HG03280 (cell line): ENCODE data around the gene PPP1R15B.
A peak's percentile ranks its signal among the peaks of the same experiment; 100 is the strongest.

Experiments
- ATAC-seq: cut with Tn5 transposase; IDR thresholded peaks from one replicate; pipeline ENCODE4 v1.9.1; 2021; ENCODE audit warnings: mild to moderate bottlenecking, moderate library complexity; ENCODE audit not compliant: unreplicated experiment

PPP1R15B gene

DNA sequence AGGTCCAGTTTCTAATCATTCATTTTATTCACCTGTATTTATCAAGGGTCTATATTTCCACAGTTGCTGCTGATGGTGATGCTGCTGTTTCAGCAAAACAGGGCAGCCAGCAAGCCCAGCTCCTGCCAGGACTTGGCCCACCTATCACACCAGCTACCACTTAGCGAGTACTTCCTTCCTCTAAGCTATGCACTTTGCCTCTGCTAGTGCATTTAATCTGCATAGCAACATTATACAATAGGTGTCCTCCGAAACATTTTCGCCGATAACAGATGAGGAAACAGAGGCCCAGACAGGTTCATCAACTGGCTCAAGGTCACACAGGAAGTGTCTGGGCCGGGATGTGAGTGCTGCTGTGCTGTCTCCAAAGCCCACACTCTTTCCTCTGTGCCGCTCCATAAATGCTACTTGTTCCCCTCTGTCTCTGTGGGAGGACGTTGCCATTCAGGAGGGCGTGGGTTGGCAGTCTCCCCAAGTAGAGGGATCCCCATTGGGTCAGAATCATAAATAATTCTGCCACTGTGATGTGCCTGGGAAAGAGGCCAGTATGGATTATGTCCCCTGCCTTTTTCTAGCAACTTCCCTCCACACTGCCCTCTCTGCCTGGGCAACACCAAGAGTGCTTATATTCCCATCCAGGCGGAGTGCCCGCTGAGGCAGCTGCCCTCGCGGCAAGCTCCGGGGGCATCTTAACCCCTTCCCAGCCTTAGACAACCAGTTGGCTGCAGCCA, 42.5 kb downstream of the PPP1R15B start:
- no peak for ATAC-seq

DNA sequence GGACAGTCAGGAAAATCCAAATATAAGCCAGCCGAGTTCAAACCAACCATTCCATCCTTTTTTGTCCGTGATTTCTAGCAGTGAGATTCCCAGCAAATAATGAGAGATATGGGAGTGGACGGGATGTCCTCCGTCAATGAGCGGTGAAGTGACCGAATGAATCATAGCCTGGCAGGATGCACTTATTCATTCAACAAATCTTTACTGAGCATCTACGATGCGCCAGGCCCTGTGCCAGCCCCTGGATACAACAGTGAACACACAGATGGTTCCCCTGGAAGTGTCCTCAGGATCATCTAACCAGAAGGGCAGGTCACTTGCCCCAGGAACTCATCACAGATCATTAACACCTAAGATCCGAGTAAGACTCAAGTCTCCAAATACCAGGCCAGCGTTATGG, 43.7 kb downstream of the PPP1R15B start:
- no peak for ATAC-seq

- ATAC-seq = no peak
Observed at GRCh38 chr1:204367193-204367858, 44.3 kb downstream of the PPP1R15B start.

GRCh38 chr1:204366759-204367158, 44.9 kb downstream of the PPP1R15B start:
- no peak for ATAC-seq

DNA sequence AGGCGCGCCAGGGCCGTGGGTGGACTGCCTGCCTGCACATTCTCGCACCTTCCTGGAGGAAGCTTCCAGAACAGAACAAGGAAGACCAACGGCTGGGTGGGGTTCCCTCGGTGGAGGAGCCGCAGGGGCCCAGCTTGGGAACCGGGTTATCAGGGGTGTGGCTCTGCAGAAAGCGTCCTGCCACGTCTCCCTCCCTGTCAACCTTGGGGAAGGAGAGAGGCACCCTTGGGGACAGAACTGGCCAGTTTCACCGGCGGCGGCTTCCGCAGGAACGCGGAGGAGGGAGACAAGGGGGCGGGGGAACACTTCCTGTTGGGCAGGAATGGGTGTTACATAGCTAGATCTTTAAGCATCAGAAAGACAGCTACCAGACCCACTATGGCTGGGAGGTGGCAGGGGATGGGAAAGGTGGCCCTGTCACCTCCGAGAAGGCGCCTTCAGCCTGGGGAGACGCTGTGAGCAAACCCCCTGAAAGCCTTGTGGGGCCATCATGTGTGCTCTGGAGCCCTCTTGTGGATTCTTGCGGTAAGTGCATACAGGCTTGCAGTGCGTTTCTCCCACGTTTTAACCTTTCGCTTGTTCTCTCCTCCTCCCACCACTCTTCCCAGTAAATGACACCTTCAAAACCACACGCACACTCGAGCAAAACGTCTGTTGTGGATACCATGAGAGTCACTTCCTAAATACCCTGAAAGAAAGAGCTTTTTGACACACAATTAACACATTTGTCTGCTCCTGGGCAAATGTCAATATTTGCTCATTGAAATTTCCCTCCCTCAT, 48.1 kb downstream of the PPP1R15B start:
- peak; percentile 60 for ATAC-seq

GRCh38 chr1:204362984-204363334, 48.7 kb downstream of the PPP1R15B start:
- ATAC-seq = no peak

- ATAC-seq = no peak
Observed at GRCh38 chr1:204361781-204362180, 49.8 kb downstream of the PPP1R15B start.

- no peak for ATAC-seq
Observed at GRCh38 chr1:204361341-204361771, 50.3 kb downstream of the PPP1R15B start.

- ATAC-seq = no peak
Observed at GRCh38 chr1:204360314-204360713, 51.3 kb downstream of the PPP1R15B start.

DNA sequence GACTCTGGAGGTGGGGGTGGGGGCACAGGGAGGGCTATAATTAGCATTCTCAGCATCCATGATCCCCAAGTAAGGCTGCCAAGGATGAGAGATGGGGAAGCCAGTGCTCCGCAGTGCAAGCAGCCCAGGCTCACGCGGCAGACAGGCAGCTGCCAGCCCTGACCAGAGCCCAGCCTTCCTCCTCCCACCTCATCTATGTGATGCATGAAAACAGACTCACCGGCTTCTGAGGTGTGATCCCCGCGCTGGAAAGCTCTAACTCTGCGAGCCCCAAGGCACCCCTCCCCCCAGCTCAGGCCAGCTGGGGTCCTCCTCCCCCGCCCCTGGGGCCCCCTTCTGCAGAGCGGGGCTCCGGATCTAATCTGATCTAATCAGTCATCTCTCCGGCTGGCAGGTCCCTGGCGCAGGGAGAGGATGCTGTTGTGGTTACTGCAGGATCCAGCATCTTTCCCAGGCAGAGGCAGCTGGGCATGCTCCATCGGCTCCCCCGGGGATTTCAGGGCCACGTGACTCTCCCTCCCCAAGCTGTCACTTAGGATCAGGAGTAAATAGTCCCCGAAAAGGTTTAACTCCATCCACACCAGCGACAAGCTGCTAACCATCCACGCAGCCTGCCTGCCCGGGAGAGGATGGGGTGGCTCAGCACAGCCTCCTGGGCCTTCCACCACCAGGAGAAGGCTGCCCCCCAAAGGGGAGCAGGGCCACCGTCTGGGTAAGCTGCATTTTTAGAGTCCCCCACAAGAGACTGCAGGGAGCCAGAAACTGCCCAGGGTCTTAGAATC, 52.0 kb downstream of the PPP1R15B start, which contains the start of gene PLEKHA6:
PLEKHA6 (minus strand) TSS at position 456 of the 782 bp plus-strand sequence. CDS start 86,202 bp downstream, outside the sequence.
- ATAC-seq = no peak

- ATAC-seq = no peak
Observed at GRCh38 chr1:204359131-204359473, 52.5 kb downstream of the PPP1R15B start.

- ATAC-seq = no peak
Observed at GRCh38 chr1:204358605-204359004, 53.0 kb downstream of the PPP1R15B start.

DNA sequence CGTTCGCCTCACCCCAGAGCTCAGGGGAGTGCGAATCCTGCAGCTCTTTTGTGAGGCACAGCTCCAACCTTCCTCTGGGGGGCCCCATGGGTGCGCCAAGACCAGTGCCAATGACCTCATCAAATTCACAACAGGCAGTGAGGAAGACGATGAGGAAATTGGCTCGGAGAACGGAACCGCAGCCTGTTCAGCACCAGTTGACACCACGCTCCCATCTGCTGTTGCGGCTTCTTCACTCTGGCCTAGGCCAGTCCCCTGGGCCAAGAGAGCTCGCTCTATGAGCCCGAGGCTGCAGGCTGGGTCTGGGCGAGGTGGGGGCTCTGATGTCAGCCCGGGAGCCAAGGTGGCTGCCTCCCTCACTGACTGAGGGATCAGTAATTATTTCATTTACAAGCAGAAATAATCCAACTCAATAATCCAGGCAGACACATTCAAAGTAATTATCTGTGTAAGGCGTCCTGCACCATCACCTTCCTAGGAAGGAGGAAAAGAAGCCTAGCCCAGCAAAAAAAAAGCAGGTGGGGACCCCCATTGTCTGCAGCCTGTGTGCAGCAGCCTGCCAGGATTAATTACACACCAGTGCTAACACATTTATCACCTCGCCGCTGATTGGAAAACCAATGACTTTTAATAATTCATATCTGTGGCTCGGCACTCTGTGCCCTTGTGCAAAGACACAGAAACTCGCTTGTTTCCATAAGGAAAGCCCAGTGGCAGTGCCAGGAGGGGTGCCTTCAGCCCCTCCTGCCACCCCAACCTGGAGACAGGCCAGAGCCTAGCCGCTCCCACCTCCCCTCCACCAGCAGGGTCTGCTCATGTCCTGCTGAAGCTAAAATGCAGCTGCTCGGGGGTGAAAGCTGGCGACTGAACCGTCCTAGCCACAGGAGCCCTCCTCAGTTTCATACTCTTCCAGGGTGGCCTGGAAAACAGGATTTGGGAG, 53.8 kb downstream of the PPP1R15B start:
- ATAC-seq = no peak

- ATAC-seq = no peak
Observed at GRCh38 chr1:204356997-204357396, 54.6 kb downstream of the PPP1R15B start.

- no peak for ATAC-seq
Observed at GRCh38 chr1:204355913-204356312, 55.7 kb downstream of the PPP1R15B start.

- no peak for ATAC-seq
Observed at GRCh38 chr1:204354579-204354978, 57.0 kb downstream of the PPP1R15B start.
